ENCODE data around the gene SSUH2.
"Not testable (repeated sequence)": the region's sequence is repeated elsewhere in the genome, so short reads cannot be mapped to it uniquely, and the experiment has no call there.

Gene SSUH2

DNA sequence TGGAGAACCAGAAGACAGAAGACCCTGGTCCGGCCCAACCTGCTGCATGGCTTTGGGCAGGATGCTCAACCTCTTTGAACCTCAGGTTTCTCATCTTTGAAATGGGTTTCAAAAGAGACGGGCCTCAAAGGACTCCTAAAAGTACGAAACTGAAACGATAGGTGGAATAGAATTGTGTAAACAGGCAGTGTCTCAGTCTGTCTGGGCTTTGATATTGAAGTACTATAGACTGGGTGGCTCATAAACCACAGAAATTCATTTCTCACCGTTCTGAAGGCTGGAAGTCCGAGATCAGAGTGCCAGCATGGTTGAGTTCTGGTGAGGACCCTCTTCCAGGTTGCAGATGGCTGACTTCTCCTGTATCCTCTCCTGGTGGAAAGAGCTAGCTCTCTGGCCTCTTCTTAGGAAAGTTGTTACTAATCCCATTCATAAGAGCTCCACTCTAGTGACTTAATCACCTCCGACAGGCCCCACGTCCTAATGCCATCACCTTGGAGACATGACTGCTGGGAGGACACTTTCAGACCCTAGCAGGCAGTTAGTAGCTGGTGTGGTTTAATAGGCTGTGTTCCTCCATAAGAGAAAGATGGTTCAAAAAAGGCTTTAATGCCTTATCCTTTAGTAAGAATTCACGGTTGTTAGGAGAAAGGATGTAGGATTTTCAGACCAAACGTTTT lies 35.7 kb downstream of the SSUH2 start:
- no peak for DNase-seq (ENCODE audit: low read depth)

DNA sequence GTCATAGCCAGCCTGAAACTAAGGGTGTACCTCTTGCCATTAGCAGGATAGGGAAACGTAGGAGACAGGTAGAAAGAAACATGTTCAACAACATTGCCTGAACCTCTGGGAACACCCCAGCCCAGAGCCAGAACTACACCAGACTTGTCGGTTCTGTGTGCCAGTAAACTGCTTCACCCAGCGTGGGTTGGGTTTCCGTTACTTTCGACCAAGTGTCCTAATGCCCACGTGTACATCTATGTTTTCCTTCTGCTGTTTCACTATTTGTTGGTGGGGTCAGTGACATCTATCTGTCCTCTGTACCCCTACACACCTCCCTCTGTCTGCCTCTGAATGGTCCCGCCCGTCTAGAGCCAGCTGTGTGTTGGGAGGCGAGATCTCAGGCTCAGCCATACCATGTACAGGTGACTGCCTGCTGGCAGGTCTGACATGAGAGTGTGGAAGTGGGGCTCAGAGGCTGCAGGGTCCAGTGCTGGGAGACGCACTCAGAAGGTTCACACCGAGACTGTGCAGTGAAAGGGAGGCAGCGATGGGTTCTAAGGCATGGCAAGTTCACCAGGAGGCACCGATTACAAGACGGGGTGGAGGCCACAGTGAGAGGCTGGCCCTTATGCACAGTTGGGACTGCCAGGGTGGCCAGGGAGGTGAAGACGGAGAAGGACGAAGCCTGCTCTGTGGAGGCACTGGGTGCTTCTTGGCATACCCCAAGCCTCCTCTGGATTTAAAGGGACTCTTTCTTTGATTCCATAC lies 36.4 kb downstream of the SSUH2 start:
- no peak for DNase-seq (ENCODE audit: low read depth)

DNA sequence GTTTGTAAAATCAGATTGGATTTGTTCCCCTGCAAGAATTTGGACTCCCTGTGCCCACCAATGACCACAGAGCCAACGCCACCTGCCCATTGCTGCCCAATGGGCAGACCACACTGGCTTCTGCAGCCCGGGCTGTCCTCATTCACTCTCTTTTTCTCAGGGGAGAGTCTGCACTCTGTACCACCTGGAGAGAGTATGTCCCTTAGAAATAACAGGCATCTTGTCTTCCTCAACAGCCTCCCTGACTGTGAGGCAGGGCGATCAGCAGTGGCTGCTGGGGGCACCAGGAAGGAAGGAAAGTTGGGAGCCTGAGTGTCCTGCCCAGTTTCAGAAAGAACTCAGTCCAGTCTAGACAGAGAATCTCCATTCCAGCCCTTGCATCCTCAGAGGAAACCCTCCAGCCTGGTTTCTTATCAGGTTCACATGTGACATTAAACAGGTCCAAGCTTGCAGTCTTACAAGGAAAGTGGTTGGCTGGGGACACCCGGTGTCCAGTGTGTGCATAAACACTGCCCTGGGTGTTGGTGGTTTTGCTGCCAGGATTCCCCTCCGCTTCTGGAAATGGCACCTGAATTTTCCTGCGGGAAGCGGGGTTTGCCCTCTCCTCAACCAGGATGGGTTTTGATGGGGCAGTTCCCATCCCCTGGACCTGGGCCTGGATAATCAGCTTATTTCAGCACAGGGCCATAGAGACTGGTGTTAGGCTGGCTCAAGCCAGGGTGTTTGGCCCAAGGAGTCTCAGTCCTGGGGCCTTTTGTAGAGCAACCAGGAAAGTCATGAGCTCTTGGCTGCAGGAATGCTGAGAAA lies 37.2 kb downstream of the SSUH2 start:
- no peak for DNase-seq (ENCODE audit: low read depth)

DNA sequence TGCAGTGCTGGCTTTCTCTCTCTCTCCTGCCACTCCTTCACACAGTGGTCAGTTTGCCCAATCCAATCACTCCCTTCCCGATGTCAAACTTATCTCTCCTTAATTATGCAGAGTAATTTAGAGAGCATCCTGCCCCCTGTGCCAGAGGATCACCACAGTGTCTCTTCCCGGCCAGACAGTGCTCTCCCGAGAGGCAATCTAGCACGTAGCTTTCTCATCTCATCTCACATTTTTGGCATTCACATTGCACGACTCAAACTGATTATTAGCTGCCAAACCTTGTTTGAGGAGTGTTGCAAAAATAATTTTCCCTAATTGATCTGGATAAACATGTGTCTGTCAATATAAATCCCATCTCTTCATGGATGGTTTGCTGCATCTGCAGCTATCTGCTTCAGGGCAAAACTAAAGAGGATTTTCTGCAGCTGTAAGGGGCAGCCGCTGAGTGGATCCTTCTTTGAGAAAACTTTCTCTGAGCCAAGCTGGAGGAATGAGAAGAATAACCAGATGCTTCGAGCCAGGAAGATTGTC lies 37.8 kb downstream of the SSUH2 start:
- DNase-seq (ENCODE audit: low read depth): no peak

DNA sequence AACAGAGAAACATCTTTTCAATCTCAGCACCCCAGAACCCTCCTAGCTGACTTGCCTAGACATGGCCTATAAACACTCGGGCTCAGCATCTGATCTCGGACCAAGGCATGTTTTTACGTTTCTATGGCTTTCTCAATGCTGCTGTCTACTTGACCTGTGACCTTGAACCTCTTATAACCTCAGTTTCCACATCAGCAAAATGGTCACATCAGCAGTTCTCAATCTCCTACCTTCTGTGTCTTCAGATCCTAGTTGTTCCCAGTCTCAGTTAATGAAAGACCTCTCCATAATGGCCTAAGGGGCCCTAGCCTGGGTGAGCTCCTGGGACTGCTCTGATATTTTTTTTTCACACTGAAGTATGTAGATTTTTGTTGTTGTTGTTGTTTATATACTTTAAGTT lies 39.6 kb downstream of the SSUH2 start:
- DNase-seq (ENCODE audit: low read depth): no peak

DNA sequence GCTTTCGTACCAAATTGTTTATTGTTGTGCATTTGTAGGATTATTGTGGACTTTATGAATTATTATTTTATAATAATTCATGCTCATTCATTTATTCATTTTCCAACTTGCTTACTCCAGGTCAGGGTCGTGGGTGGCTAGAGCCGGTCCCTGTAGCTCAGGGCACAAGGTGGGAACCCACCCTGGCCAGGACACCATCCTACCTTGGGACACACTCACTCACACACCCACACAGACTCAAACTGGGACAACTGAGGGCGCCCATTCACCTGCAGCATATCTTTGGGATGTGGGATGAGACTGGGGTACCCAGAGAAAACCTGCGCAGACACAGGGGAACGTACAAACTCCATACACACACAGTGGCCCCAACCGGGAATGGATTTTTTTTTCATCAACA lies 40.6 kb downstream of the SSUH2 start:
- DNase-seq (ENCODE audit: low read depth): no peak

DNA sequence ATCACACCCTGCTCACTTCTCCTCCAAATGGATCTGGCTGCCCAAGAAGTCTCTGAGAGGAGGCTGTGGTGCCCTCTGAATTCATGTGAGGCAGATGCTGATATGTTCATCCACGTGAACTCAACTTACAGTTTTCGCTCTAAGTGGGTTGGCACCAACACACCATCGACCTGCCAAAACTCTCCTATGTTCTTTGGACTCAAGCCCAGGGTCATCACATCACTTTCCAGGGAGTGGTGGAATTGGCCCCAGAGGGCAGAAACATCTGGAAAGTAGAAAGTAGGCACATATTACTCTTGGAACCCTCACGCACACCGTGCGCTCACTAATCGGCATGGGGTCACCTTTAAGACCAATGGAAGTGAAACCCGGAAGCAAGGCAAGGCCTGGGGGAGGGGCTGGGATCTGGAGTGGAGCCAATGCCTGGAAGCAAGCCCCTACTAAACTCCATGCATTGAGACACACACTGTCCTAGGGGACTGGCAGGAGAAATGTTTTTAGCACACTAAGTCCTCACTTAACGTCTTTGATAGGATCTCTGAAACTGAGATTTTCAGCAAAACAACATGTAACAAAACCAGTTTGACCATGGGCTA lies 41.4 kb downstream of the SSUH2 start:
- DNase-seq (ENCODE audit: low read depth): no peak

DNA sequence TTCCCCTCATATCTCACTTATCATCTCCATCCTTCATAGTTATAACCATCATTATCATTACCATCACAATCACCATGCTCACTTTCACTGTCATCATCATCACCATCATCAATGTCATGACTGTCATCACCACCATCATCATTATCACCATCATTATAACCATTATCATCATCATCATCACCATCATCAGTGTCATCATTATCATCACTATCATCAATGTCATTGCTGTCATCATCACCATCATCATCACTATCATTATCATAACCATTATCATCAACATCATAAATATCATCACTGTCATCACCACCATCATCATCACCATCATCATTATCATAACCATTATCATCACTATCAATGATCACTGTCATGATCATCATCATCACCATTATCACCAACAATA lies 44.1 kb downstream of the SSUH2 start:
- DNase-seq (ENCODE audit: low read depth): no peak

DNA sequence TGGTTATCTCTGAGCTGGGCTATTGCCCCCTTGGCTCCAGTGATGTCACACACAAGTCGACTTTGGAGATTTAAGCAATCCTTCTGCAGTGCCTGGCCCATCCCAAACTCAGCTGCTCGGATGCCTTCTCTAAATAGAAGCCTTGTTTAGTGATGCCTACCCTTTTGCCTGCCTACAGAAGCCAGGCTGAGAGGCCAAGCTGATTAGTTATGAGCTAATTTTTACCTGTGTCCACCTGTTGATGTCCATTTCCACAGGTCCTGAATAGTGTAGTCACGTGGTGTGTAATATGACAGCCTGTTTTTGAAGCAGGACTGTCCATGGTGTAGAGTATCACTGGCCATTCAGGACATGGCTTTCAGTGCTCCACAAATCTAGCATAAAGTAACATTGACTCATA lies 45.5 kb downstream of the SSUH2 start:
- DNase-seq (ENCODE audit: low read depth): no peak

DNA sequence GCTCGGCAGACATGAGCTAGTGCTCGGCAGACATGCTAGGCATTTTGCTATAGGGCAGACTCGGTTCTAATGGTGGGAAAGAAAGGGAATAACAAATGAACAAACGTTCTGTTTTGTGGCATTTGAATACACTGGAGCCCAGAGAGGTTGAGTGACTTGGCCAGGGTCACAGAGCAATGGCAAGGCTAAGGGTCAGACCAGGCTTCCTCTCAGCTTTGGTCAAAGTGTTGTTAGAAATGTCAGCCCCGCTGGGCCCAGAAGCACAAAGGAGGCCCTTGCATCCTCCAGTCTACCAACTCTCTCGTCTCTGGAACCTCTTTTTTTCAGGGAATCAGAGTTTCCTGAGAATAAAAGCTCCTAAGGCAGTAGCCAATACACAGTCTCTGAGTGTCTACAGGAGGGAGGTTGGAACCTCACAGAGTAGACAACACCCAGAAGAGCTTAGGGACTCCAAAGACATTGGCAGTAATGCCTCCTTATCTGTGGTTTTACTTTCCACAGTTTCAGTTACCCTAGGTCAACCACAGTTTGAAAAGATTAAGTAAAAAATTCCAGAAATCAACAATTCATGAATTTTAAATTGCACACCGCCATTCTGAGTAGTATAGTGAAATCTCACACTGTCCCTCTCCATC lies 47.3 kb downstream of the SSUH2 start:
- no peak for DNase-seq (ENCODE audit: low read depth)

DNA sequence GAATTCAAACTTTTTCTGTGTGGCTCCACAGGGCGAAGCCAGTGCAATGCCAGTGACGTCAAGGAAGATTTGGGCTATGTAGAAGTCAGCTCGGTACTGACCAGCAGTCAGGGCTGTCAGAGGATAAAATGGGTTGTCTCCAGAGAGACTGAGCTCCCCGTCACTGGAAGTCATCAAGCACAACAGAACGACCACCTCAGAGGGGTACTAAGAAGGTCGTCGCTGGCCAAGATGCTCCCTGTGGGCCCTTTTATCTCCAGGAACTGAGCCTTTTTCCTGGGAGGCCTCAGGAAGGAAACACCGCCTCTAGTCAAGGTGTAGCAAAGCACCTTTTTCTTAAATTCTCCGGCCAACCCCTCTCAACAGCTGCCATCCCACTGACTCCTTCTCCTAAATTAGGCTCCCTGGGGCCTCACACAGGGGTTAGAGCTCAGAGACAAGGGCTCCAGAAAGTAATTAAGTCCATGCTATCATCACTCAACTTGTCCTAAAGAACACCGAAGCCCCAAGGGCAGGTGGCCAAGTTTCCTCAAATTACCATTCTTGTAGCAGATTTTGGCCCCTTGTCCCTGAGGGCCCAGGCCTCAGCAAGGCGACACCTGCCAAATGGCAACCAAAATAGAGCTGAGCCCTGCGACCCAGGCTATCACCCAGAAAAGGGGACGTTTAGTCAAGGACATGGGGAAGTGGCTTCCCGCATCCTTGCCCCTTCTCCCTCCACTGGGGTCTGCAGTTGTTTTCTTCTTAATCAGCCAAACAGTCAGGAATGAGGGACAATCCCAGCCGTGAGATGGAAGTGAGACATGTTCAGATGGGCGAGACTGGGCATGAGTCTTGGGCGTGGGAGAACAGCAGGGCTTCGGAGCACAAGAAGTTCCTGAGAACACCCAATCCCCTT lies 48.0 kb downstream of the SSUH2 start:
- DNase-seq (ENCODE audit: low read depth): no peak

DNA sequence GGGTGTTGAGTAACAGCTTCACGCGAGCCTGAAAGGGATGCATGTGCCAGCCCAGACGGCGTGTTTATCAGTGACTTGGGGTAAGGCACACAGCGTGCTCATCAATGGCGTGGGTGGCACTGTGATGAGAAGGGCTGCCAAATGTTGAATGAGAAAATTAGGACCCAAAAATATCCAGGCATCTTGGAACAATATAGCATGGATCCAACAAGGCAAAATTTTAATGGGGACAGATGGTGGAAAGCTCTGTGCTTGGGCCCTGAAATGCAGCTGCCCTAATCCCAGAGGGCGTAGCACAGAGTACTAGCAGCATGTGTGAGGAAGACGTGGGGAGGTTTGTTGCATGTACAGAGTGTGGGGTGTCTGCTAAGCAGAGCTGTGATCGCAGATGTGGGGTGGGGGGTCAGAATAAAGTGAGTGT lies 48.9 kb downstream of the SSUH2 start:
- no peak for DNase-seq (ENCODE audit: low read depth)

DNA sequence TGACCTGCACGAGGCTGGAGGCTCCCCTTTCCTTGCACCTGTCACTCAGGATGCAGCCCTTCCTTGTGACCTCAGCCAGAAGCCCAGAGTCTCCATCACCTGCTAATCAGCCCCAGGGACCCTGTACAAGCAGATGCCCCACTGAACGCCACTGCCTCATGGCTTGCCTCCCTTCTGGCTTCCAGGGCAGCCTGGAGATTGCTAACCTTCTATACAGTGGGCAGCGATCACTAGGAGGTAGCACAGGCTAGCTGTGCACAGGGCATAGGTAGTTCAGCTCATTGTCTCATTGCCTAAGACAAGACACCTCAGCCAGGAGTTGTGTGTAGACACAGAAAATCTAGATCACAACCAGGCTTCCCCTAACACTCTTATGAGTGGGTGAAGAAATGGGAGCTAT lies 49.3 kb downstream of the SSUH2 start:
- no peak for DNase-seq (ENCODE audit: low read depth)

DNA sequence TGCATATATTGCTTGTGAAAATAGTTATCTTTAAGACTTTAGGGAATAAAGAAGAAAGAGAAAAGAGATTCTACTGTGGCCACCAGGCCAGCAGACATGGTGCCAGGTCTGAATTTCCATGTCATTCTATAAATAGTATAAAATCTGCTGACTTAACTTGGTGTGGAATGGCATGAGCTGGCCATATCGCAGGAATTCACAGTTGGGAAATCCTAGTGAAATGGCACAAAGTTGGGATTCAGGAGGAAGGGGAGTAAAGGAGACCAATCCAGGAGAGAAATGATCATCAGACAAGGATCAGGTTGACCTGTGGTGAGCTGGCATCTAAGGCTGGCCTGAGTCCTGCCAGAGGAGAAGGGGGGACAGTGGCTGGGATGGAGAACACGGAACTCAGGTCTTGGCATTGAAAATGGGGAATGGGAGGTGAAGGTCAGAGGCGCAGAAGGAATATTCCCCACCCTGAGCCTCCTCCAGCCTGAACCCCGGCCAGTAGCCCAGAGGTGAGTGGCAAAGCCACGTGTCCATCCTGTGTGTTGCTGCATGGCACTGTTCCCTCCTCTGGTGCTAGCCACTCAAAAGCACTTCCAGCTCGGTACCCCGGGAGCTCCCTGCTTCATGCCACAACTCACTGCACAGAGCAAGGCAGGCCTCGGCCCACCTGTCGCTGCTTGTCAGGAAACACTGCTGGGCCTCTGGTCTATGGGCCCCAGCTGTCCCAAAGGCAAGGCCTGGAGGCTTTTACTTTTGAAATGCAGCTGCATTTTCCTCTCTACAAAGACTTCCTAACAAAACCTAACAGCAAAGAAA lies 51.4 kb downstream of the SSUH2 start:
- DNase-seq (ENCODE audit: low read depth): no peak

DNA sequence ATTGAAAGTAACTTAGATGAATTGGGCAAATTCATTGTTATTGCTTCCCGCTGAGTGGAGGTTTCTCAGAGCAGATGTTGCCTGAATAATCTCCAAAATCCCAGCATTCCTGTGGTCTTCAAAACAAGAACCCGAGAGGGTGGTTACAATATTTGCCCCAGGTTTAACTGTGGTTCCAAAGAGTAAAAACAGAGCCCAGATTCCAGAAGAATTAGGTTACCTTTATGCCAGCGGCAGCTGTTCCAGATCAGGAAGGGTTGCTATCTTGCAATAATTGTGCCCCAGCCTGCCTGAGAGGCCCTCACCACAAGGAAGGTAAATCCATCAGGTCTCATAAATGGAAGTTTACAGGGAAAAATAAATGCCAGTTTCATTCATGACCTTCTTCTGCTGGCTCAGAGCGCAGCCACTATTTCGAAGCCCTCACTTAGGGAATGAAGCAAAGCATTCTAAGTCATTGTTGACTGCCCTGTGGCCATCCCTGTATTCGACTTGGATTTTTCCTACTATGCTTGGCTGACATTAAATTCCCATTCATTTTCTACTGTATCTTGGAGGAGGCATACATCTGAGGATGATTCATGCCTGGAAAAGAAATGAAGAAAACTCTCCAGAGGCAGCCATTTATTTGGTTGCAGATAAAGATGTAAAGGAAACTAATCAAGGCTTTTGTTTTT lies 54.6 kb downstream of the SSUH2 start:
- no peak for DNase-seq (ENCODE audit: low read depth)

DNA sequence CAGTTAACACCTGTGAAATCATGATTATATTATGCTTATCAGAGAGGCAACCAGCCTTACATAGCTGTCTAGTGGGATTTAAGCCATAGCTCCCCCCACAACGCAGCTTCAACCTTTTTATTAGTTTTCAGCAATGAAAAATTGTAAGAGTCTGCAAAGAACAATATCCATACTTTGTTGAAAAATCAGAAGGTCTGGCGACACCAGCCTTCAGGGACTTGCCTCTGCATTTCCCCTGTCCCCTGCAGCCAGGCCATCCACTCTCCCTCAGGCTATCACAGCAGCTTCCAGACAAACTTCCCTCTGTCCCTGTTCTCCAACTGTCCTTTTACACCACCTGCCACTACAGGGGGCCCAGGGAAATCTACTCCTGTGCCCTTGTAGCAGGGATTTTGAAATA lies 59.9 kb downstream of the SSUH2 start:
- no peak for DNase-seq (ENCODE audit: low read depth)

DNA sequence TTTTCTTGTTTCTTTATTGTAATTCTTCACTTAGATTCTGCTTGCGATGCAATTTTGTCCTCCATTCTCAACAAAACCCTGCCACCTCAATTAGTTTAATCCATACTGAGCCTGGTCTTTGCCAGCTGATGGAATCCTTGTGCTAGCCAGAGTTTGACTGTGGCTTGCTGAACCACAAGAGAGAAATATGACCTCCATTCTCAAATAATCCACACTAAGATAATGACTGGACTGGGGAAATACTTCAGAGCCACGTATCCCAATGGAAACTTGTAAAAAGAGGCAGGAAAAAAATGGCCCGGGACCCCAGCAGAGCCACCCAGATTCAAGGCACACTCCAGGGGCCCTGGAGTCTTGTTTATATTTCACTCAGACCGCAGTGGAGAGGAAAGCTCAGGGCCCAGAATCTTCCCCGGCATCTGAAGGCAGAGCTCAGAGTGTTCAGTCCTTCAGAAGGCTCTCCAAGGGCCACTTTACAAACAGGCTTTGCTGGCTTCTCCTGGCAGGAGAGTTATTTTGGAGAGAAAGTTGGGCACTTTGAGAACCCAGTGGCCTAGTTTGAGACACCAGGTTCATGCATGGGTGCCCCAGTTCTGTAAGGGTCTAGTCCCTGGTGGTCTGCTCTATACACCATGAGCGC lies 62.7 kb downstream of the SSUH2 start:
- DNase-seq (ENCODE audit: low read depth): no peak

DNA sequence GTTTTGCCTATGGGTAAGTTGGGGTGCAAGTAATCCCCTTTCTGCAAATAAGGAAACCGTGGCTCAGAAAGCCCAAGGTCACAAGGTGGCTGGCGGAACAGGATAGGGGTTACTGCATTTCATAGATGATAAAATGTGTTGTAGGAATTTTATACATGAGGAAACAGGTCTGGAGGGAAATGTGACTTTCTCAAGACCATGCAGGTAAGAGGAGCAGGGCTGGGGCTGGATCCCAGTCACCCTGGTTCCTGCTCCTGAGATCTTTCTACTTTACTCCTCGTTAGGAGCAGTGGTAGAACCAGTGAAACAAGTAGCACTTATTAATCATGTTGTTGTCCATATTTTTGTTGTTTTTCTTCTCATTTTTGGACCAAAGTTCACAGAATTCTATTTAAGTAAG lies 63.2 kb downstream of the SSUH2 start:
- DNase-seq (ENCODE audit: low read depth): no peak

DNA sequence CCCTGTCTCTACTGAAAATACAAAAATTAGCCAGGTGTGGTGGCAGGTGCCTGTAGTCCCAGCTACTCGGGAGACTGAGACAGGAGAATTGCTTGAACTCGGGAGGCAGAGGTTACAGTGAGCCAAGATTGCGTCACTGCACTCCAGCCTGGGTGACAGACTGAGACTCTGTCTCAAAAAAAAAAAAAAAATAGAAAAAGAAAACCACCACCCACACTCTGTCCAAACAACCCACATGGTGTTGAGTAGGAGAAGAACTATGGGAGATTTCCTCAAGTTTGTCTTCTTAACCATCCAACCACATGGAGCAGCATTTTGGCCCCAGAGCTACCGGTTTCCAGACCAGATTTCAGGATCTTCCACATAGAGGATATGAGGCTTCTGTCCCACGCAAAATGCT lies 64.2 kb downstream of the SSUH2 start:
- not testable (repeated sequence) for DNase-seq (ENCODE audit: low read depth)
